Measurements from ENCODE around the gene CCDC12. TPM values are rescaled to one million over a fixed set of nuclear protein-coding genes. Genes with fewer than 3 reads are reported as not detected.

CCDC12 gene
- total RNA-seq, 4 donors from 2014 or later, result 4.1 to 92.0 (median 41.2) TPM

DNA sequence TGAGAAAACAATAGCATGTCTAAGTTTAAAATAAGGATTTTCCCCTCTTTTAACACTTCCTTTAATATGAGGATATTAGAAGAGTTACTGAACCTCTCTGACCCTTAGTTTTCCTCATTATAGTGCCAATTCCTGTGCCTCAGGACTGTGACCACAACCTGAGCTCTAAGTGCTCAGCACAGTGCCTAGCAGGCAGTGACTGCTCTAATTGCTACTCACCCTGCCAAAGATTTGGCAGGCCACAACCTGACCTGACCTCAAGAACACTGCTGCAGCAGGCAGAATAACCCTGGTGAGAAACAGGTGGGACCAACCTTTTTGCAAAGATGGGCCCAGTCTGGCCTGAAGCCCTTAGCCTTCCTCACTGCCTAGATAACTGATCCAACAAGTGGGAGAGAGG, 38.6 kb upstream of the CCDC12 start:
- H3K27ac ChIP-seq, result no peak overlapping the region
- DNase-seq, result no peak
- TF ChIP-seq, protein P1, sequence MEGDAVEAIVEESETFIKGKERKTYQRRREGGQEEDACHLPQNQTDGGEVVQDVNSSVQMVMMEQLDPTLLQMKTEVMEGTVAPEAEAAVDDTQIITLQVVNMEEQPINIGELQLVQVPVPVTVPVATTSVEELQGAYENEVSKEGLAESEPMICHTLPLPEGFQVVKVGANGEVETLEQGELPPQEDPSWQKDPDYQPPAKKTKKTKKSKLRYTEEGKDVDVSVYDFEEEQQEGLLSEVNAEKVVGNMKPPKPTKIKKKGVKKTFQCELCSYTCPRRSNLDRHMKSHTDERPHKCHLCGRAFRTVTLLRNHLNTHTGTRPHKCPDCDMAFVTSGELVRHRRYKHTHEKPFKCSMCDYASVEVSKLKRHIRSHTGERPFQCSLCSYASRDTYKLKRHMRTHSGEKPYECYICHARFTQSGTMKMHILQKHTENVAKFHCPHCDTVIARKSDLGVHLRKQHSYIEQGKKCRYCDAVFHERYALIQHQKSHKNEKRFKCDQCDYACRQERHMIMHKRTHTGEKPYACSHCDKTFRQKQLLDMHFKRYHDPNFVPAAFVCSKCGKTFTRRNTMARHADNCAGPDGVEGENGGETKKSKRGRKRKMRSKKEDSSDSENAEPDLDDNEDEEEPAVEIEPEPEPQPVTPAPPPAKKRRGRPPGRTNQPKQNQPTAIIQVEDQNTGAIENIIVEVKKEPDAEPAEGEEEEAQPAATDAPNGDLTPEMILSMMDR (IDR thresholded peaks at IDR 0.05), result no peak
- TF ChIP-seq POLR2A (IDR thresholded peaks at IDR 0.05), result no peak
- H3K27me3 ChIP-seq, result no peaks in the 10 kb centered on the region
- no peaks in the 10 kb centered on the region for H3K9me3 ChIP-seq
- intact Hi-C loops (cut with DNase I; ENCODE audit: low total_unique reads), result no loop called here
- H3K36me3 ChIP-seq, result no peaks in the 10 kb centered on the region
- peaks cover 0 to under 1% of the 10 kb centered on the region in 2 donors for H3K4me1 ChIP-seq
- H3K4me3 ChIP-seq, result no peak overlapping the region

DNA sequence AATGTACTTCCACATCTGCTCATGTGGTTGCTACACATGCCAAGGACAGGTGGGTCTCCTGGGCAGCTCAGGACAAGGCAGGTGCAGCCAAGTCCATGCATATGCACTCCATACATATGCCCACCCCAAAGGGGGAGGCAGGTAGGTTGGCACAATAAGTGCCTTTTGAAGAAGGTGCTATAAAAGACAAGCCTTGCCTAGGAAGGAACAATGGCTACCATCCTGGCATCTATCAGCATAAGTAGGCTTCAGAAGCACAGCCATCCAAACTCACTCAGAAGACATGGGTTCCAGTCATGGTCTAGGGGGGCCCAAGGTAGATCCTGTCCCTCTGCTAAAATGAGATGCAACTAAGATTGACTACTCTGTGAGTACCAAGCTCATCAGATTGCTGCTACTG, 37.5 kb upstream of the CCDC12 start:
- H3K4me1 ChIP-seq, result peaks cover 0 to 4% of the 10 kb centered on the region in 2 donors
- no peak for DNase-seq
- no peak overlapping the region for H3K4me3 ChIP-seq
- no peaks in the 10 kb centered on the region for H3K27me3 ChIP-seq
- H3K36me3 ChIP-seq, result no peaks in the 10 kb centered on the region
- no peak overlapping the region for H3K27ac ChIP-seq
- intact Hi-C loops (cut with DNase I; ENCODE audit: low total_unique reads), result no loop called here
- no peak for TF ChIP-seq POLR2A (IDR thresholded peaks at IDR 0.05)
- TF ChIP-seq, protein P1 (IDR thresholded peaks at IDR 0.05), result no peak
- H3K9me3 ChIP-seq, result no peaks in the 10 kb centered on the region

DNA sequence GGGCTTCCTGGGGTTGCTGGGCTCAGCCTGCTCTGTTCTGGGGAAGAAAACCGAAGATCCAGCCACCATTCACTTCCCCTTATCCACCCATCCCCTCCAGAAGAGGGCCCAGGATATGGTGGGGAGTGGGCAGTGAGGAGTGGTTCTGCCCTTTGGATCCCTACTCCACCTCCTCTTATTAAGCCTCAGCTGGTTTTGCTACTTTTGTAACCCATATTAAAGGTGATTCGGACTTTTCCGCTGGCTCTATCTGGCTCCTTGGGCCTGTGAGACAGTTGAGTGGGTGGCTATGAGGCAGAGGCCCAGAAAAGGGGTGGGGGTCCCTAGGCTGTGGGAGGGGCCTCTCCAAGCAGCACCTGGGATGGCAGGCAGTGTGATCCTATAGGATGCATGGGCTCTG, 36.7 kb upstream of the CCDC12 start:
- intact Hi-C loops (cut with DNase I; ENCODE audit: low total_unique reads), result no loop called here
- H3K27ac ChIP-seq, result no peak overlapping the region
- peaks cover 0 to 8% of the 10 kb centered on the region in 2 donors for H3K4me1 ChIP-seq
- DNase-seq, result no peak
- no peaks in the 10 kb centered on the region for H3K36me3 ChIP-seq
- TF ChIP-seq, protein P1 (IDR thresholded peaks at IDR 0.05), result no peak
- TF ChIP-seq POLR2A (IDR thresholded peaks at IDR 0.05), result no peak
- H3K9me3 ChIP-seq, result no peaks in the 10 kb centered on the region
- H3K27me3 ChIP-seq, result no peaks in the 10 kb centered on the region
- no peak overlapping the region for H3K4me3 ChIP-seq

DNA sequence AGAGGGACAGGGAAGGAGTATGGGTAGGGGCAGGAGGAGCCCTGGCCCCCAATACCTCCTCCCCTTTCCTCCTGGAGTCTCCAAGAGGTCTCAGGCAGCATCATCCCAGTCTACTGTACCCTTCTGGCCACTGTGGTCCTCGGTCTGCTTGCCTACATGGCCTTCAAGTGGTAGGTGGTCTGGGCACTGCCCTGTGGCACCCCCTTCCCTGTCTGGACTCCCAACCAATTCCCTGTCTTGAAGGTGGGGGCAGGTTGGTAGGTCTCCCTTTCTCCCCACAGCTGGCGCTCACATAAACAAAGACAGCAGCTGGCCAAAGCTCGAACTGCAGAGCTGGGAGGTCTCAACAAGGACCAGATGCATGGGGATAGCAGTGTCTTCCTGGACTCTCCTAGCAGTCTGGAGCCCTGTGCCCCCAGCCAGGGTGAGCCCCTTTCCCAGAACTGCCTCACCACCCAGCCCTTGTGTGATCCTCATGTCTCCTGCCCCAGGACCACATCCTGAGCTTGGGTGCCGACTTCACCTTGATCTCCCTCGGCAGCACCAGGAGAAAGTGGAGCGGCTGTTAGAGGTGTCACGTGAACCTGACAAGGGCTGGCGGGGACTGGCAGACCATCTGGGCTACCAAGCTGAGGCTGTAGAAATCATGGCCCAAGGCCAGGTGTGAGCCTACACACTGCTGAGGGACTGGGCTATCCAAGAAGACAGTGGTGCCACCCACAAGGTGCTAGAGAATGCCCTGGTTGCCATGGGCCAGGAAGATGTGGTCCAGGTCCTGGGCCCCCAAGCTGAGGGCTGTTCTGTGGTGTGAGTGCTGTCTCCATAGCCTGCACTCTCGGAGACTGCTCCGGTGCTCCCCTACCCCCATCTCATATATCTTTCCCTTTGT, 36.0 kb upstream of the CCDC12 start:
- no peaks in the 10 kb centered on the region for H3K27me3 ChIP-seq
- H3K9me3 ChIP-seq, result no peaks in the 10 kb centered on the region
- H3K4me3 ChIP-seq, result no peak overlapping the region
- H3K36me3 ChIP-seq, result no peaks in the 10 kb centered on the region
- peak in 1 of 2 donors; percentile 19 for DNase-seq
- no peak overlapping the region for H3K27ac ChIP-seq
- intact Hi-C loops (cut with DNase I; ENCODE audit: low total_unique reads), result no loop called here
- peaks cover 0 to 8% of the 10 kb centered on the region in 2 donors for H3K4me1 ChIP-seq
- no peak for TF ChIP-seq POLR2A (IDR thresholded peaks at IDR 0.05)
- TF ChIP-seq, protein P1 (IDR thresholded peaks at IDR 0.05), result no peak

DNA sequence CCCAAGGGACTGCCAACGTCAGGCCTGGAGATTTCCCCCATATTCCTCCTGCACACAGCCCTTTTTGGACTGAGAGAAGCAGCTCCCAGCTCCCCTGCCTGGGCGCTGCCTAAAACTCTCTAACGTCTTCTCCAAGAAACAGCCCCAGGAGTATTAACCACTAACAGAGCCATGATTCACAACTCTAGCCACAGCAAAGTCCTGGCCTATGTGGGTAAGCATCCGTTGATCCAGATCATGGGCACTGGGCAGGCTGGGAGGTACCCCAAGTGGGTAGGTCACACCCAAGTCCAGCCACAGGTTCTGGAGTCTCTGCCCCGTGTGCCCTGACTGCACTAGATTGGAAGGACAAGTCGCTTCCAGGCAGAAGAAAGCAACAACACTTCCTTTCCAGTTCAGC, 34.8 kb upstream of the CCDC12 start:
- intact Hi-C loops (cut with DNase I; ENCODE audit: low total_unique reads), result no loop called here
- DNase-seq, result no peak
- H3K27me3 ChIP-seq, result no peaks in the 10 kb centered on the region
- TF ChIP-seq, protein P1 (IDR thresholded peaks at IDR 0.05), result no peak
- TF ChIP-seq POLR2A (IDR thresholded peaks at IDR 0.05), result no peak
- H3K36me3 ChIP-seq, result no peaks in the 10 kb centered on the region
- no peak overlapping the region for H3K27ac ChIP-seq
- H3K9me3 ChIP-seq, result no peaks in the 10 kb centered on the region
- peaks cover 0 to 8% of the 10 kb centered on the region in 2 donors for H3K4me1 ChIP-seq
- H3K4me3 ChIP-seq, result no peak overlapping the region

Data from uterus (tissue), 4 donors.